Liver (tissue), 9 donors: ENCODE results near the gene PTPRN2. TPM values are rescaled to one million over a fixed set of nuclear protein-coding genes. Genes with fewer than 3 reads are reported as not detected.

ENCODE experiments used
- DNase-seq: peaks from one replicate; pipeline ENCODE4 v3.0.0-alpha.2; 2017; ENCODE audit warnings: low spot score
- H3K27ac ChIP-seq, 2 donors: one replicate each; pipeline ENCODE4 v1.7.0; 2013; ENCODE audit warnings: inconsistent platforms in 2 of 2, low read length in 2 of 2, control low read depth in 1 of 2, low read depth in 1 of 2, mild to moderate bottlenecking in 1 of 2
- H3K27me3 ChIP-seq, 4 donors: one replicate each; pipeline versions ENCODE4 v1.6.1 to v1.7.0; 2013; ENCODE audit warnings: low read length in 3 of 4, inconsistent platforms in 1 of 4, mild to moderate bottlenecking in 1 of 4, moderate library complexity in 1 of 4; ENCODE audit not compliant: control insufficient read depth in 4 of 4, insufficient read depth in 4 of 4
- H3K36me3 ChIP-seq, 4 donors: one replicate each; pipeline versions ENCODE4 v1.6.1 to v1.7.0; 2013; ENCODE audit warnings: low read length in 3 of 4, mild to moderate bottlenecking in 3 of 4, low read depth in 1 of 4, moderate library complexity in 1 of 4; ENCODE audit not compliant: control insufficient read depth in 4 of 4, insufficient read depth in 3 of 4
- H3K4me1 ChIP-seq, 4 donors: one replicate each; pipeline versions ENCODE4 v1.6.1 to v1.7.0; 2013; ENCODE audit warnings: low read length in 3 of 4, mild to moderate bottlenecking in 3 of 4, moderate library complexity in 1 of 4; ENCODE audit not compliant: control insufficient read depth in 4 of 4, insufficient read depth in 4 of 4
- H3K4me3 ChIP-seq, 3 donors: one replicate each; pipeline versions ENCODE4 v1.6.1 to v1.7.0; 2013; ENCODE audit warnings: low read length in 3 of 3, control low read depth in 1 of 3, low read depth in 1 of 3, mild to moderate bottlenecking in 1 of 3
- H3K9ac ChIP-seq, 2 donors: one replicate each; pipeline ENCODE4 v1.7.0; 2013; ENCODE audit warnings: low read length in 2 of 2, mild to moderate bottlenecking in 2 of 2, moderate library complexity in 2 of 2, control low read depth in 1 of 2, low read depth in 1 of 2
- H3K9me3 ChIP-seq, 4 donors: one replicate each; pipeline versions ENCODE4 v1.6.1 to v1.7.0; 2013; ENCODE audit warnings: low read length in 3 of 4; ENCODE audit not compliant: control insufficient read depth in 4 of 4
- FOXA1 ChIP-seq: IDR thresholded peaks from 2 replicates; pipeline ENCODE4 v1.6.1; 2016; ENCODE audit warnings: antibody characterized with exemption
- GABPA ChIP-seq, 2 donors: IDR thresholded peaks in 1 of 2; conservative IDR thresholded peaks in 1 of 2; 2 replicates each; pipeline ENCODE4 v1.6.1; 2016; ENCODE audit warnings: antibody characterized with exemption in 2 of 2, mild to moderate bottlenecking in 1 of 2, moderate library complexity in 1 of 2
- HNF4A ChIP-seq, 2 donors: conservative IDR thresholded peaks; 2 replicates each; pipeline ENCODE4 v1.6.1; 2016; ENCODE audit warnings: antibody characterized with exemption in 2 of 2, mild to moderate bottlenecking in 2 of 2
- JUND ChIP-seq, 2 donors: IDR thresholded peaks; 2 replicates each; pipeline ENCODE4 v1.6.1; 2016; ENCODE audit warnings: antibody characterized with exemption in 2 of 2
- NR2F2 ChIP-seq: IDR thresholded peaks from 2 replicates; pipeline ENCODE4 v1.6.1; 2016; ENCODE audit warnings: antibody characterized with exemption
- RAD21 ChIP-seq, 2 donors: IDR thresholded peaks; 2 replicates each; pipeline ENCODE4 v1.6.1; 2016; ENCODE audit warnings: antibody characterized with exemption in 2 of 2, mild to moderate bottlenecking in 2 of 2
- SP1 ChIP-seq: IDR thresholded peaks from 2 replicates; pipeline ENCODE4 v1.6.1; 2018; ENCODE audit warnings: antibody characterized with exemption, mild to moderate bottlenecking
- TAF1 ChIP-seq: conservative IDR thresholded peaks from 2 replicates; pipeline ENCODE4 v1.6.1; 2016; ENCODE audit warnings: antibody characterized with exemption, mild to moderate bottlenecking
- YY1 ChIP-seq: IDR thresholded peaks from 2 replicates; pipeline ENCODE4 v1.6.1; 2016; ENCODE audit warnings: antibody characterized with exemption, mild to moderate bottlenecking
- WGBS: extraction: QIAGEN DNeasy Blood & Tissue Kit; methylation state at CpG from one replicate; pipeline ENCODE4 v1.1.7; 2013; 5-methylcytosine and 5-hydroxymethylcytosine counted together
- polyA plus RNA-seq, 2 donors: library from polyadenylated mRNA; stranded (reverse) in 1 of 2; unstranded in 1 of 2; fragments of 200-250 nt in 1 of 2; fragments of >200 nt in 1 of 2; fragmentation: Nextera tagmentation in 1 of 2; extraction: Ambion mirVana in 1 of 2; gene quantifications; one replicate each; pipeline versions ENCODE4 v1.2.1 to v1.2.3, GENCODE V29; 2013 to 2015
- total RNA-seq, 2 donors: library from RNA; depleted of rRNA; stranded (reverse); fragments of >200 nt; gene quantifications; one replicate each; pipeline ENCODE4 v1.2.3, GENCODE V29; 2014
- TF ChIP-seq, protein P1 (sequence below): fragments of 150-350 bp; IDR thresholded peaks from 2 replicates; pipeline ENCODE4 v1.5.1; 2017; ENCODE audit warnings: improper control_type of control experiment, low read depth, low read length; ENCODE audit not compliant: missing input control
- TF ChIP-seq, protein P2 (sequence below): IDR thresholded peaks from 2 replicates; pipeline ENCODE4 v1.6.1; 2016; ENCODE audit warnings: antibody characterized with exemption, mild to moderate bottlenecking
- TF ChIP-seq, protein P3 (sequence below): IDR thresholded peaks from 2 replicates; pipeline ENCODE4 v1.6.1; 2016; ENCODE audit warnings: antibody characterized with exemption
- TF ChIP-seq, protein P4 (sequence below): IDR thresholded peaks from 2 replicates; pipeline ENCODE4 v1.6.1; 2016; ENCODE audit warnings: antibody characterized with exemption
- donor health status: healthy.
- donor health status: healthy.
- donor health status: healthy.
- donor health status: healthy.
- donor health status: healthy.

The PTPRN2 gene
- total and polyA plus RNA-seq, 4 donors = 0.75 to 1.9 (median 1.1) TPM

DNA sequence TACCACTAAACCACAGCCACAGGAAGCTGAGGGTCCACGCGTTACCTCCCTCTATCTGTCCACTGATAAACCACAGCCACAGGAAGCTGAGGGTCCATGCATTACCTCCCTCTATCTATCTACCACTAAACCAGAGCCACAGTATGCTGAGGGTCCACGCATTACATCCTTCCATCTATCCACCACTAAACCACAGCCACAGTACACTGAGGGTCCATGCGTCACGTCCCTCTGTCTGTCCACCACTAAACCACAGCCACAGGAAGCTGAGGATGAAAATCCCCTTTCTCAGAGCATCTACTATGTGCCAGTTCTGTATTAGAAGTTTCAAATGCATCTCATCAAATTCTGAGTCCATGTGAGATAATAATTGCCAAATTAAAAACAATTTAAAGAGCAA is 661.5 kb downstream of the PTPRN2 start:
- DNase-seq = no peak
- no peak overlapping the region for H3K4me3 ChIP-seq
- H3K9ac ChIP-seq = no peak overlapping the region
- WGBS = 60% methylated on average over 5 of the region's 5 CpGs
- no peaks in the 10 kb centered on the region for H3K4me1 ChIP-seq
- no peak overlapping the region for H3K27ac ChIP-seq
- peaks cover 0 to 2% (median 0%) of the 10 kb centered on the region in 4 donors for H3K27me3 ChIP-seq
- no peaks in the 10 kb centered on the region for H3K36me3 ChIP-seq
- peaks cover 0 to 2% (median under 1%) of the 10 kb centered on the region in 4 donors for H3K9me3 ChIP-seq
- no peak for TF ChIP-seq JUND (IDR thresholded peaks at IDR 0.05)
- TF ChIP-seq GABPA (IDR thresholded peaks at IDR 0.05 in 1 of 2, conservative IDR thresholded peaks at IDR 0.05 in 1 of 2) = no peak
- no peak for TF ChIP-seq YY1
- TF ChIP-seq, protein P1, sequence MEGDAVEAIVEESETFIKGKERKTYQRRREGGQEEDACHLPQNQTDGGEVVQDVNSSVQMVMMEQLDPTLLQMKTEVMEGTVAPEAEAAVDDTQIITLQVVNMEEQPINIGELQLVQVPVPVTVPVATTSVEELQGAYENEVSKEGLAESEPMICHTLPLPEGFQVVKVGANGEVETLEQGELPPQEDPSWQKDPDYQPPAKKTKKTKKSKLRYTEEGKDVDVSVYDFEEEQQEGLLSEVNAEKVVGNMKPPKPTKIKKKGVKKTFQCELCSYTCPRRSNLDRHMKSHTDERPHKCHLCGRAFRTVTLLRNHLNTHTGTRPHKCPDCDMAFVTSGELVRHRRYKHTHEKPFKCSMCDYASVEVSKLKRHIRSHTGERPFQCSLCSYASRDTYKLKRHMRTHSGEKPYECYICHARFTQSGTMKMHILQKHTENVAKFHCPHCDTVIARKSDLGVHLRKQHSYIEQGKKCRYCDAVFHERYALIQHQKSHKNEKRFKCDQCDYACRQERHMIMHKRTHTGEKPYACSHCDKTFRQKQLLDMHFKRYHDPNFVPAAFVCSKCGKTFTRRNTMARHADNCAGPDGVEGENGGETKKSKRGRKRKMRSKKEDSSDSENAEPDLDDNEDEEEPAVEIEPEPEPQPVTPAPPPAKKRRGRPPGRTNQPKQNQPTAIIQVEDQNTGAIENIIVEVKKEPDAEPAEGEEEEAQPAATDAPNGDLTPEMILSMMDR = no peak
- TF ChIP-seq, protein P2, sequence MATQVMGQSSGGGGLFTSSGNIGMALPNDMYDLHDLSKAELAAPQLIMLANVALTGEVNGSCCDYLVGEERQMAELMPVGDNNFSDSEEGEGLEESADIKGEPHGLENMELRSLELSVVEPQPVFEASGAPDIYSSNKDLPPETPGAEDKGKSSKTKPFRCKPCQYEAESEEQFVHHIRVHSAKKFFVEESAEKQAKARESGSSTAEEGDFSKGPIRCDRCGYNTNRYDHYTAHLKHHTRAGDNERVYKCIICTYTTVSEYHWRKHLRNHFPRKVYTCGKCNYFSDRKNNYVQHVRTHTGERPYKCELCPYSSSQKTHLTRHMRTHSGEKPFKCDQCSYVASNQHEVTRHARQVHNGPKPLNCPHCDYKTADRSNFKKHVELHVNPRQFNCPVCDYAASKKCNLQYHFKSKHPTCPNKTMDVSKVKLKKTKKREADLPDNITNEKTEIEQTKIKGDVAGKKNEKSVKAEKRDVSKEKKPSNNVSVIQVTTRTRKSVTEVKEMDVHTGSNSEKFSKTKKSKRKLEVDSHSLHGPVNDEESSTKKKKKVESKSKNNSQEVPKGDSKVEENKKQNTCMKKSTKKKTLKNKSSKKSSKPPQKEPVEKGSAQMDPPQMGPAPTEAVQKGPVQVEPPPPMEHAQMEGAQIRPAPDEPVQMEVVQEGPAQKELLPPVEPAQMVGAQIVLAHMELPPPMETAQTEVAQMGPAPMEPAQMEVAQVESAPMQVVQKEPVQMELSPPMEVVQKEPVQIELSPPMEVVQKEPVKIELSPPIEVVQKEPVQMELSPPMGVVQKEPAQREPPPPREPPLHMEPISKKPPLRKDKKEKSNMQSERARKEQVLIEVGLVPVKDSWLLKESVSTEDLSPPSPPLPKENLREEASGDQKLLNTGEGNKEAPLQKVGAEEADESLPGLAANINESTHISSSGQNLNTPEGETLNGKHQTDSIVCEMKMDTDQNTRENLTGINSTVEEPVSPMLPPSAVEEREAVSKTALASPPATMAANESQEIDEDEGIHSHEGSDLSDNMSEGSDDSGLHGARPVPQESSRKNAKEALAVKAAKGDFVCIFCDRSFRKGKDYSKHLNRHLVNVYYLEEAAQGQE = no peak
- TF ChIP-seq HNF4A (conservative IDR thresholded peaks at IDR 0.05) = no peak
- TF ChIP-seq, protein P3, sequence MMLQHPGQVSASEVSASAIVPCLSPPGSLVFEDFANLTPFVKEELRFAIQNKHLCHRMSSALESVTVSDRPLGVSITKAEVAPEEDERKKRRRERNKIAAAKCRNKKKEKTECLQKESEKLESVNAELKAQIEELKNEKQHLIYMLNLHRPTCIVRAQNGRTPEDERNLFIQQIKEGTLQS = no peak
- TF ChIP-seq, protein P4, sequence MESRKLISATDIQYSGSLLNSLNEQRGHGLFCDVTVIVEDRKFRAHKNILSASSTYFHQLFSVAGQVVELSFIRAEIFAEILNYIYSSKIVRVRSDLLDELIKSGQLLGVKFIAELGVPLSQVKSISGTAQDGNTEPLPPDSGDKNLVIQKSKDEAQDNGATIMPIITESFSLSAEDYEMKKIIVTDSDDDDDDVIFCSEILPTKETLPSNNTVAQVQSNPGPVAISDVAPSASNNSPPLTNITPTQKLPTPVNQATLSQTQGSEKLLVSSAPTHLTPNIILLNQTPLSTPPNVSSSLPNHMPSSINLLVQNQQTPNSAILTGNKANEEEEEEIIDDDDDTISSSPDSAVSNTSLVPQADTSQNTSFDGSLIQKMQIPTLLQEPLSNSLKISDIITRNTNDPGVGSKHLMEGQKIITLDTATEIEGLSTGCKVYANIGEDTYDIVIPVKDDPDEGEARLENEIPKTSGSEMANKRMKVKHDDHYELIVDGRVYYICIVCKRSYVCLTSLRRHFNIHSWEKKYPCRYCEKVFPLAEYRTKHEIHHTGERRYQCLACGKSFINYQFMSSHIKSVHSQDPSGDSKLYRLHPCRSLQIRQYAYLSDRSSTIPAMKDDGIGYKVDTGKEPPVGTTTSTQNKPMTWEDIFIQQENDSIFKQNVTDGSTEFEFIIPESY = no peak
- TF ChIP-seq NR2F2 = no peak

DNA sequence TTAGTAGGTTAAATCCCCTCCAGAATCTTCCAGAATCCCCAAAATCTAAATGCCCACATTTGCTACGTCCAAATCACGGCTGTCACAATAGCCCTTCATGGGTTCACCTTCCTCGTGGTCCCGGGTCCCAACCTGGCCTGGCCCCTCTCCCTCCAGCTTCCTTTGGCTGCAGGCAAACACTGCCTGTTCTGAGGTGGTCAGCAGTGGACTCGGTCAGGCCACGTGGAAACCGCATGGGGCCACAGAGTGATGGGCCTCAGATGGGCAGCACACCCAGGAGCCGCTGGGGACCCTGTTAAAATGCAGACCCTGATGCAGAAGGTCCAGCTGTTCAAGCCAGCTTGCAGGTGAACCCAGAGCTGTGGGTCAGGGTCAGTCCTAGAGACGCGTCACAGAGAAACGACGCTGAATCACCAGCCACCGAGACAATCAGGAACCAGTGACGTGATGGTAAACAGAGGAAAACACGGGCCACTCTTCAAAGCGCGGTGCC is 662.2 kb downstream of the PTPRN2 start:
- H3K27me3 ChIP-seq = peaks cover 0 to 4% (median 0%) of the 10 kb centered on the region in 4 donors
- no peaks in the 10 kb centered on the region for H3K4me1 ChIP-seq
- H3K9ac ChIP-seq = no peak overlapping the region
- no peak overlapping the region for H3K4me3 ChIP-seq
- no peak overlapping the region for H3K27ac ChIP-seq
- 86% methylated on average over 17 of the region's 17 CpGs for WGBS
- no peaks in the 10 kb centered on the region for H3K36me3 ChIP-seq
- TF ChIP-seq TAF1 (no peak), SP1 (no peak), YY1 (no peak), GABPA (IDR thresholded peaks at IDR 0.05 in 1 of 2, conservative IDR thresholded peaks at IDR 0.05 in 1 of 2) (no peak), FOXA1 (no peak), RAD21 (IDR thresholded peaks at IDR 0.05) (no peak)
- TF ChIP-seq, protein P3 = no peak
- TF ChIP-seq, protein P2 = no peak
- peaks cover 0 to 3% (median under 1%) of the 10 kb centered on the region in 4 donors for H3K9me3 ChIP-seq
- DNase-seq = no peak
